HG03469 (cell line): ENCODE data around the gene CHD8.
"Not testable (repeated sequence)": the region's sequence is repeated elsewhere in the genome, so short reads cannot be mapped to it uniquely, and the experiment has no call there.

Source experiments
- ATAC-seq: cut with Tn5 transposase; IDR thresholded peaks from one replicate; pipeline ENCODE4 v1.9.1; 2021; ENCODE audit warnings: mild to moderate bottlenecking, moderate library complexity, moderate number of reproducible peaks; ENCODE audit not compliant: unreplicated experiment

The CHD8 gene

DNA sequence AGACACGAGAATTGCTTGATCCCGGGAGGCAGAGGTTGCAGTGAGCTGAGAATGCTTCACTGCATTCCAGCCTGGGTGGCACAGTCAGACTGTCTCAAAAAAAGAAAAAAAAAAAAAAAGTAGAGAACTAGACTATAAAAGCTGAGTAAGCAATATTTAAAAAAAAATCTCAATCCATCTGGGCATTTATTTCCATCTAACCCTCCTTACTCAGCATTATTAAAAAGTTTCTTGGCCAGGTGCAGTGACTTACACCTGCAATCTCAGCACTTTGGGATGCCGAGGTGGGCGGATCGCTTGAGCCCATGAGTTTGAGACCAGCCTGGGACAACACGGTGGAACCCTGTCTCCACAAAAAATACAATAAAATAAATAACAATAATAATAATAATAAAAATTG is 76.6 kb downstream of the CHD8 start:
- no peak for ATAC-seq

DNA sequence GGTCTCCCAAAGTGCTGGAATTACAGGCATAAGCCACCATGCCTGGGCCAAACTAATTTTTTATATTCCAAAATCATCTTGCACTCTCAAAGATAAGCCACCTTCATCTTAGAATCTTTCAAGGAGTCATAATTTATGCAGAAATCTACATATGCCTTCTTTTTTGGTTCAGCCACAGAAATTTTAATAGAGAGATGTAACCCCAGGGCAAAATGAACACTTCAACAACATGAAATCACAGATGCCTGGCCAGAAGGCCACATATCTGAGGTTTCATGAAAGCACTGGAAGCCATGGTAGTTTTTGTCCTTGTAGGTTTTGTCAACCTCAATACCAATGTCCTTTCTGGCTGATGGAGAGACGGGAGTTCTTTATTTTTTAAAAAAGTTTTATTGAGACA is 81.9 kb downstream of the CHD8 start:
- no peak for ATAC-seq

DNA sequence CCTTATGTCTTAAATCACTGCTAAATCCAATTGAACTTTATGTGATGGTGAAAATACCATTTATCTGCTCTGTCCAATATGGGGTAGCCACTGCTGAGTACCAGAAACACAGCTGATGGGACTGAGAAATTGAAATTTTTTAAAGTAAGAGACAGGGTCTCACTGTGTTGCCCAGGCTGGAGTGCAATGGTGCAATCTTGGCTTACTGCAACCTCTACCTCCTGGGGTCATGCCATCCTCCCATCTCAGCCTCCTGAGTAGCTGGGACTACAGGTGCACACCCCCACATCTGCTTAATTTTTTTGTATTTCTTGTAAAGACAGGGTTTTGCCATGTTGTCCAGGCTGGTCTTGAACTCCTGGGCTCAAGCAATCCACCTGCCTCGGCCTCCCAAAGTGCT is 83.1 kb downstream of the CHD8 start:
- not testable (repeated sequence) for ATAC-seq

DNA sequence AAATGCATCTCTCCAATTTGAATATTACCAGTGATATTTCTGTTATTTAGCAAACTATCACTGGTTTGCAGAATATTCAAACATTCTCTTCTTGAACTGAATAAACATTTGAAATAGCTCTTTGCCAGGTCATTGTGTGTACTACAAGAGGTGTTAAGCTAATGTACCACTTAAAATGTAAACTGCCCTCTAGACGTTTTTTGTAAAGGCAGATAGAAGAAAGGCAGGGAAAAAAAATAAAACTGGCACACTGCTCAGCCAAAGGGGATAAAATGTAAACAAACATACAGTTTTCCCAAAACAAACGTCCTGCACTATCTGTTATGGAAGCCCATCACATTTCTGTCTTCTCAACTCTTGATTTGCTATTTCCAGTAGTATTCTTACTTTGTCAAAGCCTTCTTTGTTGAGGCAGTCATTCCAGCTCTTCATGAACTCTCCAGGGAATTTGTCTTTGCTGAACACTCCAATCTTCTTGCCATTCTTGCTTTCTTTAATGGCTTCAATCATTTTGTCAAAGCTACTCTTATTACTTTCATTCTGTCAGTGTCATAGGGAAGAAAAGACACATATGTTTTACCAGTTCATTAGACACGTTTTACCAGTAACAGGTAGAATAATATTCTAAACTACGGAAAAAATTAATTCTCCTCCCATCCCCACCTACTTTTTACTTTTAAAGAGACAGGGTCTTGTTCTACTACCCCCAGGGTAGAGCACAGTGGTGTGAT is 85.8 kb downstream of the CHD8 start:
- no peak for ATAC-seq

DNA sequence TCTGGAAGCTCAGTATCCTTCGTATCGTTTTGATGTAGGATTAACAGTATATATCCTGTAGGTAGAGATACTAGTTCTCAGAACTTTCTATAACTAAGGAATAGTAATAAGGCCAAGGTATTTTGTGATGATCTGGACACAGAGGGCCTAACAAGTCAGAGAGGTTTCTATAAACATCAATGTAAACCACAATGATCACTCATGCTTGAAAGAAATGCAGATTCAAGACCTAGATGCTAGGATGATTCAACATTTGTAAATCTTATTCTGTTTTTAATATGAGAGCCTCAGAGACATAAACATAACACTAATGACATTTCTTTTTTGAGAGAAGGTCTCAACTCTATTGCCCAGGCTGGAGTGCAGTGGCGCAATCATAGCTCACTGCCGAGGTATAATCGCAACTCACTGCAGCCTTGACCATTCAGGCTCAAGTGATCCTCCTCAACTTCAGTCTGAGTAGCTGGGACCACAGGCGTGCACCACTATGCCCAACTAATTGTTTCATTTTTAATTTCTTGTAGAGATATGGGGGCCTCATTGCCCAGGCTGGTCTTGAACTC is 88.3 kb downstream of the CHD8 start:
- ATAC-seq, result no peak

DNA sequence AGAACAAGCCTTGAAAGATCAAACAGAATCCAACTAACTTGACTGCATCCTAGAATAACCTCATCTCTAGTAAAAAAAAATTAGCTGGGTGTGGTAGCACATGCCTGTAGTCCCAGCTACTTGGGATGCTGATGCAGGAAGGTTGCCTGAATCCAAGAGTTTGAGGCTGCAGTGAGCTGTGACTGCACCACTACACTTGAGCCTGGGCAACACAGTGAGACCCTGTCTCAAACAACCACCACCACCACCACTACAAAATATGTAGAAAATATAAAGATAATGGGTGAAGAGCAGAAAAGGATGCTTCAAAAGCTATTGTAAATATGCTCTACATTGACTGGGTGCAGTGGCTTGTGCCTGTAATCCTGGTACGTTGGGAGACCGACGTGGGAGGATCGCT is 99.4 kb downstream of the CHD8 start:
- no peak for ATAC-seq

DNA sequence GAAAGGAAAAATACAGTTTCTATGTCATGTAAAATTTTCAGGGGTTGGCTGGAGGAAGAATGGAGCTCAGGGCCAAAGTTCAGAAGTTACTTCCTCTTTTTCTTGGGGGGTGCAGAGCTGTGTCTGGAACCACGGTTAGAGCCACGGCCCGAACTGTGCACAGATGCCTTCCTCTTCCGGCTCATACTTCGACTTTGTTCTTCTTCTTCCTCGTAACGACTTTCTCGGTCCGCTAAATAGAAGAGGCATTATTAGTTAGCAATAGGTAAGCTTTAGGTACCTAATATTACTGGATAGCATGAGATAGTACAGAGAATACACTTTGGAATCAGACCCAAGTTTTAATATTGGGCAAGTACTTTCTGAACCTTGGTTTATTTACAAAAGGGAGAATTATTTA is 103.3 kb downstream of the CHD8 start:
- ATAC-seq, result no peak

DNA sequence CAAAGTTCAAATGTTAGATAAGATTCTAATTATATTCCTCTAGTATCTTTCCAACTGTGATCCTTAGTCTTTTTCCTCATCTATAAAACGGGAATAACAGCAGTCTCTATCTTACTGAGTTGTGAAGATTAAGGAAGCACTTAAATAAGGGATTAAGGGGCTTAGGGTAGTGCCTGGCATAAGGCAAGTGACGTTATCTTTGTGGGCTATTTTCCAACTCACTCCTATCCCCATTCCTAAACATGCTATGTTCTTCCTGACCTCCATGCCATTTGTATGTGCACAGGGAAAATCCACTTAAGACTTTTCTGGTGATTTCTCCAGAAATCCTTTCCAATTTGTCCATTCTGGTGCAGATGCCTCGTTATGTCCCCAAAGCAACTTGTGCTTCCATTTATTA is 105.4 kb downstream of the CHD8 start:
- ATAC-seq, result no peak

DNA sequence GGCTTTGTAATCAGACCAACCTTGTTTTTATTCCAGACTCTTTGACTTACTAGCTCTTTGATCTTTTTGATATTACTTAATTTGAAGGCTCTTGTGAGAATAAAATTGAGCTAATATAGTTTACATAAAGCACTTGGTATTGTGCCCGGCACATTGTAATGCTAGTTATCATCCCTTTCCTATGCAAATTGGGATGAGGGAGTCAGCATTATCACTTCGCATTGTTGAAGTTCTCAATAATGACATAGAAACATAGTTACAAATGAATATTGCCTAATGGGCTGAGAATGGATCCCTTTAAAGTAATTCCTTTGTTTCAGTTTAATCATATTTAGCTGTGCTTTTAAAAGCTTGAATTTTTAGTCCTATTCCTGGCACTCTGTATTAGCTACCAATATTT is 108.7 kb downstream of the CHD8 start:
- no peak for ATAC-seq

DNA sequence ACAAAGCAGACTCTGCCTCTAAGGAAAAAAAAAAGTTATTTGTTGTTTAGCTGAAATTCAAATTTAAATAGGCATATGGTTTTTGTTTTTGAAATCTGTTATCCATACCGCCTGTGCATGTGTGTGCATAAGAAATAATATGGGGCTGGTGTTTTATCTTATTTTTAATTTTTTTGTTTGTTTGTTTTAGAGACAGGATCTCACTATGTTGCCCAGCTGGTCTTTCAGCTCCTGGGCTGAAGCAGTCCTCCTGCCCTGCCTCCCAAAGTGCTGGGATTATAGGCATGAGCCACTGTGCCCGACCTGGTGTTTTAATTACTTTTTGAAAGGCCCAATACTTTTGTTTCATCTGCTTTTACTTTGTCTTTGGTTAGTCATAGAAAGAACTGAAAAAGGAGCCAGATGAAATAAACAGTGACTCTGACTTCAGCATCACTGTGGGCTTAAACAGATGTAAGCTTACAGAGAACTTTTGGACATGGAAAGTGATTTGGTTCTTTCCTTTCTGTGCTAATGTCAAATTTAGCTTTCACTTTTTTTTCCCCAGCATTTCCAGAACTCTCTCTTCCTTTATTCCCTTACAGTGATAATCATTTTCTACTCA is 109.3 kb downstream of the CHD8 start:
- no peak for ATAC-seq

DNA sequence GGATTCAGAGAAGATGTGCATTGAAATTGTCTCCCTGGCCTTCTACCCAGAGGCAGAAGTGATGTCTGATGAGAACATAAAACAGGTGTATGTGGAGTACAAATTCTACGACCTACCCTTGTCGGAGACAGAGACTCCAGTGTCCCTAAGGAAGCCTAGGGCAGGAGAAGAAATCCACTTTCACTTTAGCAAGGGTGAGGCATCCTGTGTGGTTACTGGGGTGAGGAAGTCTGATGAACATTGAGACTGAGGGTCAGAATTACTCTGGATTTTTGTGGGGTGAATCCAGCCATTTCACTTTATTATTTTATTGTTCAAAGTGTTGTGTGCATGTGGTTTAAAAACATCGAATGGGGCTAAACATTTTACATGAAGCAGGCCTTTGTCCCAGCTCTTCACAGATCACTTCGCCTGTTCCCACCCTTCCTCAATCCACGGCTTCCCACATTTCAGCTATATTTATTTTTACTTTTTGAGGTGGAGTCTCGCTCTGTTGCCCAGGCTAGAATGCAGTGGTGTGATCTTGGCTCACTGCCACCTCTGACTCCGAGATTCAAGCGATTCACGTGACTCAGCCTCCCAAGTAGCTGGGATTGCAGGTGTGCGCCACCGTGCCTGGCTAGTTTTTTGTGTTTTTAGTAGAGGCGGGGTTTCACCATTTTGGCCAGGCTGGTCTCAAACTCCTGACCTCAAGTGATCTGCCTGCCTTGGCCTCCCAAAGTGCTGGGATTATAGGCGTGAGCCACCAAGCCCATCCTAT is 112.7 kb downstream of the CHD8 start:
- ATAC-seq, result no peak
